ENCODE measurements around the gene SGMS2.

- no peak for TF ChIP-seq EZH2 (IDR thresholded peaks at IDR 0.05; ENCODE audit: borderline replicate concordance, low read depth, low read length, severe bottlenecking)
- TF ChIP-seq CTCF (IDR thresholded peaks at IDR 0.05; ENCODE audit: borderline replicate concordance, extremely low read depth, low read length, poor library complexity, severe bottlenecking) = no peak
These were observed 822 bp upstream of the SGMS2 start for GRCh38 chr4:107823870-107824349.
